GM12872 (cell line): ENCODE data around the gene FOXP1.

Experiments used
- CTCF ChIP-seq: IDR thresholded peaks from 3 replicates; pipeline ENCODE4 v1.5.1; 2011; ENCODE audit warnings: low read depth, mild to moderate bottlenecking, low read length, moderate library complexity; ENCODE audit not compliant: insufficient read depth

Gene FOXP1

DNA sequence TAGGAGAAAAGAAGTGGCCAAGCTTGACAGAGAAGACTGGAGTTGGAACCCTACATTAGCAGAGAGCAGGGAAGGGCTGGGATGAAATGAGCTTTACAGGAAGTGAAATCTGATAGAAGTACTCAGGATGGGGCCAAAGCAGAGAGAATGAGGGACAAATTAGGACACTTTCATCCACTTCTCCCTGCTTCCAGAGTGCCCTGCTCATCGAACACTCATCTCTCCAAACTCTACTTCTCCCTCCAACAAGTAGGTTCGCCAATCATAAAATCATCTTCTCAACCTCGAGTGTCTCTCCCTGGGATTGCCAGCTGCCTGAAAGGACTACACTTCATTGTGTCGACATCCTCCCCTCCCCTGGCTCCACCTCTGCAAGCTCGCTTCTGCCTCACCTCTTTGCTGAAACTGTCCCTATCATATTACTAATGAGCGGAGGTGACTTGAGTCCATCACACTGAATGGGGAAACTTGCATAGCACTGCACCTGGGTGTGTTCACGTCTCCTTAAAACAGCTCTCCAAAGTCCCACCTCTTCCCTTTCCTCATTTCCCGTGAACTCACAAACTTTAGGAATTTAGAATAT, 365.8 kb downstream of the FOXP1 start:
- no peak for TF ChIP-seq CTCF

DNA sequence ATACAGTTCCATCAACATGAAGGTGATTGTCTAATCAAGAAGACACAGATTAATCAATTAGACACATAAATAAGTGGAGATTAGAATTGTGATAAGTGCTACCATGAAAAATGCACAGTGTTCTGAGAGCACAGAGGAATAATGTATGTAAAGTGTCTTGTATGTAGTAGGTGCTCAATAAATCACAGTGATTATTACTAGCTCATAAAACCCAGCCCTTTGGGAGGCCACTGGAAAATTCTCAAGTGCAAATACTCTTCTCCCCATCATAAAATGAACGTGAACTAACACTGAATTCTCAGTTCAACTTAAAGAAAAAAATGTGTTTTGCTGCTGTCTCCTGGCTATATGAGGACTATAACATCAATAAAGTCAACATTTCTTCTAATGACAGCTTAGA, 368.2 kb downstream of the FOXP1 start:
- no peak for TF ChIP-seq CTCF

GRCh38 chr3:71214797-71215196, 368.7 kb downstream of the FOXP1 start:
- TF ChIP-seq CTCF, result no peak

- TF ChIP-seq CTCF, result no peak
Measured at GRCh38 chr3:71214016-71214415, 369.5 kb downstream of the FOXP1 start.

DNA sequence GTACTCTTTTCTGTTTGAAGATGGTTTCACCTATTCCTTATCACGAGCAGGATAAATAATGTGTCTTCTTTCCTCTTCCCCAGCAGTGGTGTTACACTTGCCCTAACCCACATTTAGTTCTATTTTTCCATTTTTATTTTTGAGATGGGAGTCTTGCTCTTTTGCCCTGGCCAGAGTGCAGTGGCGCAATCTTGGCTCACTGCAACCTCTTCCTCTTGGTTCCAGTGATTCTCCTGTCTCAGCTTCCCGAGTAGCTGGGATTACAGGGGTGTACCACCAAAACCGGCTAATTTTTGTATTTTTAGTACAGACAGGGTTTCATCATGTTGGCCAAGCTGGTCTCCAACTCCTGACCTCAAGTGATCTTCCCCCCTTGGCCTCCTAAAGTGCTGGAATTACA, 372.4 kb downstream of the FOXP1 start:
- TF ChIP-seq CTCF, result no peak

DNA sequence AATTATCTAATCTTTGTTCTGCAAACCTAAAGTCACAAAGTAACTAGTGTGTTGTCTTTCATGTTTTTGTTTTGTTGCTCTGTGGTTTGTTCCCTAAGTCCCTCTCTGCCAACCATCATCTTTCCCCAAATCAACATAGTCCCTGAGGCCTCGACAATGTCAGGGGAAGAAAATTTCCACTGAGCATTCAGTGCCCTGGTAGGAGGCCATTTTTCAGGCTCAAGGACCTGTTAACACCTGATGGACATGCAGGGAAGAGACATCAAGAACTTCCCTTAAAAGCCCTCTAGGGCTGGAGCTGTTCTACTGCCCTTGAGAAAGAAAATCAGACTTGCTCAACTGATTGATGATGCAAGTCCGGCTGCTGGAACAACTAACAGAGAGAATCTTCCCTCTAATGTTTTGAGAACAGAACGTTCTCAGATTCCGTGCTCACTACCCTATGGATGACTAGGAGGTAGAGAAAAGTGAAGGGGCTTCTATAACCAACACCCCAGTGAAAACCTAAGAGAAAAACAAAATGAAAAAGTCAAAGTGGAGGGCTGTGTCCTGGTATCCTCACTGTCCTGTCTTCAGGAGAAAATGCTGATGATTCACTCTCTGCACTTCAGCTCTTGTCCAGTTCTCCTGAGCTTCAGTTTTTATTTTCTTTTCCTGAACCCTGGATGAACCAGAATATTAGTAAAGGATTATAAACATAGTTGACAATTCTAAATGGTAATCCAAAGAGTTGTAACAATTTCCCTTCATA, 373.1 kb downstream of the FOXP1 start:
- TF ChIP-seq CTCF, result no peak

DNA sequence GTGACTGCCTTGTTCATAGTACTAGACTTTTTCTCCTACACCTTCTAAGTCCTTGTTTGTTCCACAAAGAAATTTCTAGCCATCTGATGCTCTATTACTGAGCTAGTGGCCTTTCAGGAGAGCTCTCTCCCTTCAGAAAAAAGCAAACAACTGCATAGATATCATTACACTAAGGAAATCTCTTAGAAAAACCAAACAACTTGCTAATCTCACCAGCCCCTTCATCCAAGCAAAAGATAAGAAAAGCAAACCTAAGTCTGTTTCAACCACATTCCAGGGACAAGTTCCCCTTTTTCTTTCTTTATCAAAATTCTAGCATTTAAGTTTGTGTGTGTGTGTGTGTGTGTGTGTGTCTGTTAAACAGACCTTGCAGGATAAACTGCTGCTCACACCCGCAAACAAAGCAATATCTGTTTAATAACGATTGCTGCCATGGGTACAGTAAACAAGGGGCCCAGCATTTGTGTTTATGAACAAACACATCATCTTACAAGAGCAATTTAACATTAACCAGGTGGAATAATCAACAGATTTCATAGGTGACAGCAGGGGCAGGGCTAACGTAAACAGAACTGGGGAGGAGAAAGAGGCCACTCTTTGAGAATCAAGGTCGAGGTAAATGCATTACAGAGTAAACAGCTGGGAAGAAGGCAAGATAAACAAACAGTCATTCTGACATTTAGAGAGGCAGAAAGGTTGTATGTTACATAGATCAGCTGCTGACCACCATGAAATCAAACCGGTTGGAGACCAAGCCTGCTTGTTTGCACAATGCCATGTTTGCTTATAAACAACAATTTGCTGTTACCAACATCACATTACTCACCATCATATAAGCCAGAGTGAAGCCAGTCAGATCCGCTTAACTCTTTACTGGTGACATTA, 375.1 kb downstream of the FOXP1 start:
- TF ChIP-seq CTCF, result no peak
